ENCODE results near the gene ADGRV1.

DNA sequence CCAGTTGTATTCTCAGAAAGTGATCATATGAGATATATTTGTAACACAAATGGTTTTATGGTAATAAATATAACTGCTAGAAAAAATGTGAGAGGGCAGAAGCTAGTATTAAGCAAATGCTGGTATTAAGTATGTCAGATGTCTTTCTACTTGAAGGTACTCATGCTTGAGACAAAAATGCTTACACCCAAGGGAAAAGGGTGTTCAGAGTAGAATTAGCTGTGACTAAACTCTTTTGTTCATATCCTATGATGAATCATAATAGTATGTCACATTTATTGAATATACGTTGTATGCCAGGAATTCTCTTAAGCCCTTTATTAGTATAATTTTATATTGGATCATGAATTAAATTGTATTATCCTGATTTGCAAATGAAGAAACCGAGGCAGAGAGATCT is 2.2 kb downstream of the ADGRV1 start:
- TF ChIP-seq, protein P1, sequence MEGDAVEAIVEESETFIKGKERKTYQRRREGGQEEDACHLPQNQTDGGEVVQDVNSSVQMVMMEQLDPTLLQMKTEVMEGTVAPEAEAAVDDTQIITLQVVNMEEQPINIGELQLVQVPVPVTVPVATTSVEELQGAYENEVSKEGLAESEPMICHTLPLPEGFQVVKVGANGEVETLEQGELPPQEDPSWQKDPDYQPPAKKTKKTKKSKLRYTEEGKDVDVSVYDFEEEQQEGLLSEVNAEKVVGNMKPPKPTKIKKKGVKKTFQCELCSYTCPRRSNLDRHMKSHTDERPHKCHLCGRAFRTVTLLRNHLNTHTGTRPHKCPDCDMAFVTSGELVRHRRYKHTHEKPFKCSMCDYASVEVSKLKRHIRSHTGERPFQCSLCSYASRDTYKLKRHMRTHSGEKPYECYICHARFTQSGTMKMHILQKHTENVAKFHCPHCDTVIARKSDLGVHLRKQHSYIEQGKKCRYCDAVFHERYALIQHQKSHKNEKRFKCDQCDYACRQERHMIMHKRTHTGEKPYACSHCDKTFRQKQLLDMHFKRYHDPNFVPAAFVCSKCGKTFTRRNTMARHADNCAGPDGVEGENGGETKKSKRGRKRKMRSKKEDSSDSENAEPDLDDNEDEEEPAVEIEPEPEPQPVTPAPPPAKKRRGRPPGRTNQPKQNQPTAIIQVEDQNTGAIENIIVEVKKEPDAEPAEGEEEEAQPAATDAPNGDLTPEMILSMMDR (IDR thresholded peaks at IDR 0.05) = no peak
- no peak for TF ChIP-seq POLR2A (IDR thresholded peaks at IDR 0.05)

Data from Peyer's patch (tissue), 4 donors.